ENCODE results near the gene USP50. TPM values are rescaled to one million over a fixed set of nuclear protein-coding genes. Genes with fewer than 3 reads are reported as not detected.
"Not testable (repeated sequence)": the region's sequence is repeated elsewhere in the genome, so short reads cannot be mapped to it uniquely, and the experiment has no call there.

USP50 gene
- total RNA-seq, 1 experiment from 2014 or later = not detected

DNA sequence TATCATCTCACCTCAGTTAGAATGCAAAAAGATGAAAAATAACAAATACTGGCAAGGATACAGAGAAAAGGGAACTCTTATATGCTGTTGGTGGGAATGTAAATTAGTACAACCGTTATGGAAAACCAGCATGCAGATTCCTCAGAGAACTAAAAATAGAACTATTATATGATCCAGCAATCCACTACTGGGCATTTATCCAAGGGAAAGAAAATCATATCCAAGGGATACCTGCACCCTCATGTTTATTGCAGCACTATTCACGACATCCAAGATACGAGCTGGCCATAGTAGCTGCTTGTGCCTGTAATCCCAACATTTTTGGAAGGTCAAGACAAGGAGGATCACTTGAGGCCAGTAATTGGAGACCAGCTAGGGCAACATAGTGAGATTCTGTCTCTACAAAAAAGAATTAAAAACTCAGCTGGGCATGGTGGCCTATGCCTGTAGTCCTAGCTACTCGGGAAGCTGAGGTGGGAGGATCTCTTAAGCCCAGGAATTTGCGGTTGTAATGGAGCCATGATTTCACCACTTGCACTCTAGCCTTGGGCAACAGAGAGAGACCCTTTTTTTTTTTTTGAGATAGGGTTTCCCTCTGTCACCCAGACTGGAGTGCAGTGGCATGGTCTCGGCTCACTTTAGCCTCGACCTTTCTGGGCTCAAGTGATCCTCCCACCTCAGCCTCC, 26.6 kb downstream of the USP50 start:
- DNase-seq (ENCODE audit: low read depth) = no peak
- in situ Hi-C loops (cut with HindIII; ENCODE audit: low pct_unique_long_range_greater_than_20kb, low sequenced_read_pairs) = no loop called here

GRCh38 chr15:50513001-50513400, 33.5 kb downstream of the USP50 start:
- DNase-seq (ENCODE audit: low read depth) = no peak
- in situ Hi-C loops (cut with HindIII; ENCODE audit: low pct_unique_long_range_greater_than_20kb, low sequenced_read_pairs) = no loop called here

DNA sequence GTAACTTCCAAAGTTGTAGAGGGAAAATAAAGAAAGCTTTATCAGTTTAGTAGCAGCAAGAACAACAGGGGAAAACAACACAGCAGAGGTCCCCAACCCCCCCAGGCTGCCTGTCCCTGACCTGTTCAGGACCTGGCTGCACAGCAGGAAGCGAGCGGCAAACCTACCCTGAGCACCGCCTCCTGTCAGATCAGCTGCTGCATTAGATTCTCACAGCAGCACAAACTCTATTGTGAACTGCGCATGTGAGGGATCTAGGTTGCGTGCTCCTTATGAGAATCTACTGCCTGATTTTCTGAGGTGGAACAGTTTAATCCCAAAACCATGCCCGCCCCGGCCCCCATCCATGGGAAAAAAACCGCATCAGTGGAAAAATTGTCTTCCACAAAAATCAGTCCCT, 40.3 kb downstream of the USP50 start:
- in situ Hi-C loops (cut with HindIII; ENCODE audit: low pct_unique_long_range_greater_than_20kb, low sequenced_read_pairs) = no loop called here
- DNase-seq (ENCODE audit: low read depth) = no peak

DNA sequence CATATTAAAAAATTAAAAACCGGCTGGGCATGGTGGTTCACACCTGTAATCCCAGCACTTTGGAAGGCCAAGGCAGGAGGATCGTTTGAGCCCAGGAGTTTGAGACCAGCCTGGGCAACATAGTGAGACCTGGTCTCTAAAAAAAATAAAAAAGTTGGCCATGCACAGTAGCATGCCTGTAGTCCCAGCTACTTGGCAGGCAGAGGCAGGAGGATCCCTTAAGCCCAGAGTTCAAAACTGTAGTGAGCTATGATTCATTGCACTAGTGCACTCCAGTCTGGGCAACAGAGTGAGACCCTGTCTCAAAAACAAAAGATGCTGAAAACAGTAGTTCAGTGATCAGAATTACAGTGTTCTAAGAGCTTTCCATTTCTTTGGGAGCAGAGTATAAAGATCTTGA, 40.8 kb downstream of the USP50 start:
- DNase-seq (ENCODE audit: low read depth); in situ Hi-C loops (cut with HindIII; ENCODE audit: low pct_unique_long_range_greater_than_20kb, low sequenced_read_pairs): not testable (repeated sequence)

- no peak for DNase-seq (ENCODE audit: low read depth)
- in situ Hi-C loops (cut with HindIII; ENCODE audit: low pct_unique_long_range_greater_than_20kb, low sequenced_read_pairs) = no loop called here
Observed at GRCh38 chr15:50503144-50503543, 43.3 kb downstream of the USP50 start.

GRCh38 chr15:50501815-50502214, 44.7 kb downstream of the USP50 start:
- in situ Hi-C loops (cut with HindIII; ENCODE audit: low pct_unique_long_range_greater_than_20kb, low sequenced_read_pairs) = no loop called here

DNA sequence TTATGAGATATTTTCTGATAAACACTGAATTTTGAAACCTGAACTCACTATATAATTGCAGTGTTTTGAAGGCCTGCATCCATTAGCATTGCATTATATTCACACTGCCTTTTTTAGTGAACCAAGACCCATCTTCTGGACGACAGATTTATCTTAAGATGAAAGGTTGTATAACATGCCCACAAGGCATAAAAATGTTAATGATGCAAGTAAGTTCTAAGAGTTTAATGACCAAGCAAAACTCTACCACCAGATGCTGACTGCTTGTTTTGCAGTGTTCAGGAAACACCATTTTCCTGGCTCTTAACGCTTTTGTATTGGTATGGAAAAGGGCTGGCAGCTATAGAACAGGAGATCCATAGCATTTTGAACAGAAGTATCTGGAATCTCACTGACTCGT, 46.1 kb downstream of the USP50 start:
- in situ Hi-C loops (cut with HindIII; ENCODE audit: low pct_unique_long_range_greater_than_20kb, low sequenced_read_pairs) = no loop called here
- DNase-seq (ENCODE audit: low read depth) = no peak

More at GRCh38 chr15:50501815-50502214, 44.7 kb downstream of the USP50 start:
- no peak for DNase-seq (ENCODE audit: low read depth)

GRCh38 chr15:50496692-50497091, 49.8 kb downstream of the USP50 start:
- DNase-seq (ENCODE audit: low read depth) = no peak
- in situ Hi-C loops (cut with HindIII; ENCODE audit: low pct_unique_long_range_greater_than_20kb, low sequenced_read_pairs) = no loop called here

DNA sequence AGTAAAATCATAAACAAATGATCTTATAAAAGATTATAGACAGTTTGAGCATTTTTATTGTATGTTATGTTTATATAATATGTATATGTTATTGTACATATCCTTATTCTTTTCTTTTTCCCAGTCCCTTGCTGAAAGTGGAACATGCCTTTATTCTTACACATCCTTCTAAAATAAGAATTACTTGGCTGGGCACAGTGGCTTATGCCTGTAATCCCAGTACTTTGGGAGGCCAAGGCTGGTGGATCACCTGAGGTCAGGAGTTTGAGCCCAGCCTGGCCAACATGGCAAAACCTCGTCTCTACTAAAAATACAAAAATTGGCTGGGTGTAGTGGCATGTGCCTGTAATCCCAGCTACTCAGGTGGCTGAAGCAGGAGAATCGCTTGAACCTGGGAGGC, 51.9 kb downstream of the USP50 start:
- DNase-seq (ENCODE audit: low read depth); in situ Hi-C loops (cut with HindIII; ENCODE audit: low pct_unique_long_range_greater_than_20kb, low sequenced_read_pairs): not testable (repeated sequence)

GRCh38 chr15:50493625-50494024, 52.8 kb downstream of the USP50 start:
- in situ Hi-C loops (cut with HindIII; ENCODE audit: low pct_unique_long_range_greater_than_20kb, low sequenced_read_pairs) = no loop called here

GRCh38 chr15:50487287-50487686, 59.2 kb downstream of the USP50 start:
- in situ Hi-C loops (cut with HindIII; ENCODE audit: low pct_unique_long_range_greater_than_20kb, low sequenced_read_pairs) = no loop called here
- DNase-seq (ENCODE audit: low read depth) = no peak

More at GRCh38 chr15:50493625-50494024, 52.8 kb downstream of the USP50 start:
- no peak for DNase-seq (ENCODE audit: low read depth)

GRCh38 chr15:50485389-50485788, 61.1 kb downstream of the USP50 start:
- DNase-seq (ENCODE audit: low read depth) = no peak
- in situ Hi-C loops (cut with HindIII; ENCODE audit: low pct_unique_long_range_greater_than_20kb, low sequenced_read_pairs) = no loop called here

GRCh38 chr15:50484781-50485180, 61.7 kb downstream of the USP50 start:
- in situ Hi-C loops (cut with HindIII; ENCODE audit: low pct_unique_long_range_greater_than_20kb, low sequenced_read_pairs) = no loop called here

GRCh38 chr15:50476143-50476542, 70.3 kb downstream of the USP50 start:
- in situ Hi-C loops (cut with HindIII; ENCODE audit: low pct_unique_long_range_greater_than_20kb, low sequenced_read_pairs) = no loop called here
- DNase-seq (ENCODE audit: low read depth) = no peak

More at GRCh38 chr15:50484781-50485180, 61.7 kb downstream of the USP50 start:
- no peak for DNase-seq (ENCODE audit: low read depth)

DNA sequence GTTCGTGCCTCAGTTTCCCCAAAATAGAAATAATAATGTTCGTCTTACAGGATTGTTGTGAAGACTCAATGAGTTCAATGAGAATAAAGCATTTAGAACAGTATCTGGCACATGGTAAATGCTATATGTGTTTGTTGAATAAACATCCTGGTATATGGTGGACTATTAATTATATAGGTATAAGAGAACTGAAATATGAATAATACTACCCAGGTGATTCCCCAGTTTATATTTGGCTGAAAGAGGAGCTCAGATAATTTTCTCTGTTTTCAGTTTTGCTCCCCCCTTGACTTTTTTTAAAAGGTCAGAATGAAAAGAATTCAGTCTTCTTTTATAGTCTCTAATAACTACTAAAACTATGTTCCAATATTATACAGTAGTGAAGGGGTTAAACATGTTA, 75.4 kb downstream of the USP50 start:
- no peak for DNase-seq (ENCODE audit: low read depth)
- in situ Hi-C loops (cut with HindIII; ENCODE audit: low pct_unique_long_range_greater_than_20kb, low sequenced_read_pairs) = no loop called here

DNA sequence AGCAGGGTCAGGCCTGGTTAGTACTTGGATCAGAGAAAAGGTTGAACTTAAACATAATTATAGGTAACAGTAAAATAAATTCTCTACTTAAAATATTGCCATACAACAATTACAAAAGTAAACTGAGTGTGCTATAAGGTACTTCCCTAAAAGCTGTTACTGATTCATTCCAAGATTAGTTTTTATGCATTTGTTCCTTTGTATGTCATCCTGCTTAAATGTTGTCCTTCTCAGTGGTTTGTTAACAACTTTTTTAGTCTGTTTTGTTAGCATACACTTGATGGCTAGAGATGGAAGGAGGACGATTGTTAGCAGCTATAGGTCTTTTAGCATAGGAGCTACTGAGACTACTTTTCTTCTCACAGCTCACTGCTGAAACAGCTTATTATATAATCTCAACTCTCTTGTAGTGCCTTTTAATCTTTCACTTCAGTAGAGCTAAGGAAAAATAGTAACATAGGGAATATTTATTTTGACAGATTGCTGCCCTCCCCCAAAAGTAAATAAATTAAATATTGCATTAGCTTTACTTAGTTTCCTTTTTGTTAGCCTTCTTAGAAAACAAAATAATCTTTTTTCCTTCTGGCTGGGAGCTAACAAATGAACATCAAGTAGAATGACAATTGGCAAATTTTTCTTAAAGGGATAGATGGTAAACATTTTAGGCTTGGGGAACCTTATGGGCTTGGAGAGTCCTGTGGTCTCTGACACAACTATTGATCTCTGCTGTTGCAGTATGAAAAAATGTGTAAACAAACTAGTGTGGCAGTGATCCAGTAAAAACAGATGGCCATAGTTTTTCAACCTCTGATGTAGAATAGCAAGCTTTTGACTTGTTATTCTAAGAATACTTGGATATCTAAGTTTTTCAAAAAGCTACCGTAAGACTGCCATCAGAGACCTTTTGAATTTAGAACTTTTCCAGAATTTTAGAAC, 82.8 kb downstream of the USP50 start:
- in situ Hi-C loops (cut with HindIII; ENCODE audit: low pct_unique_long_range_greater_than_20kb, low sequenced_read_pairs) = no loop called here

DNA sequence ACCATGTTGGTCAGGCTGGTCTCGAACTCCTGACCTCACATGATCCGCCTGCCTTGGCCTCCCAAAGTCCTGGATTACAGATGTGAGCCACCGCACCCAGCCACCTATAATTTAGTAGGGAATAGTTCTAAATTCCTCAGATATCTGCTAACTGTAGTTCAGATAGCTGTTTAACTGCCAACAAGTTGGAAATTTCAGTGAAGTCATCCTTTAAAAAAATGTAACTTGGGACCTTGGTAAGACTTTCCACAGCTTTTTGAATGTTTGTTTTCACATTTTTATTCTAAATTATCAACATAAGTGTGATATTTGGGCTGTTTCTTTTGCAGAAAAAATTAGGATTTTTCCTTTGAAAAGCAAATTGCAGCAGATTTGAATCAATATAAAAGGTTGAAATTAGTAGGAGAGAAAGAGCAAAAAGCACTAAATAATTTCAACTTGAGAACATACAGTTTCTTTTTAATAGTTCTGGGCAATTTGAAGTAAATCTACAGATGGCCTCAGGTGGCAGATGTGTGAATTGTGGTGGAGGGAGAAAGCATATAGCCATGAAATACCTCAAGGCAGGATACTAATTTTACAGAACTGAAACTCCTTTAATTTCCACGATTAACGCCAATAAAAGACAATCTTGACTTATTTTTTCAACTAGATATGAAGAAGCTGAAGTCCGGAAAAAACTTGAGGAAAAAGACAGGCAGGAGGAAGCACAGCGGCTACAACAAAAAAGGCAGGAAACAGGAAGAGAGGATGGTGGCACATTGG, 87.9 kb downstream of the USP50 start:
- in situ Hi-C loops (cut with HindIII; ENCODE audit: low pct_unique_long_range_greater_than_20kb, low sequenced_read_pairs) = no loop called here
- no peak for DNase-seq (ENCODE audit: low read depth)

More for the DNA sequence above, 82.8 kb downstream of the USP50 start:
- no peak for DNase-seq (ENCODE audit: low read depth)

DNA sequence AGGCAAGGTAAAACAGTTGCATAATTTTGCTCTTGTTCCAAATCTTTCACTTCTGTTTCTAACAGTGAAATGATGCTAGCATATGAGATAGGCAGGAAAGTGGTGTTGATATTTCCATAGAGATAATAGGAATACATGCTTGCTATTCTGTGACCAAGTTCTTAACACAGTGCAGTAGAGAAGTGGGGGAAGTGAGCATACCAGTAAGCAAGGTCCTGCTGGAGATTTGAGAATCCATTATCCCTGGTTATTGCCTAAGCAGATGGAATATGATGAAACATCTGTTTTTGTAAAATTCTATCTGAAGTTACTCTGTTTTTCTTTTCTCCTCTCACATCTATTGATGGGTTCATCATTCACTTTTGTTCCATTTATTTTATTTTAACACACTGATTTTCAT, 93.5 kb downstream of the USP50 start:
- in situ Hi-C loops (cut with HindIII; ENCODE audit: low pct_unique_long_range_greater_than_20kb, low sequenced_read_pairs) = no loop called here

More for the DNA sequence above, 93.5 kb downstream of the USP50 start:
- DNase-seq (ENCODE audit: low read depth) = no peak

All from Caki2 (cell line).